Fibroblast of skin of back (primary cell): ENCODE results near the gene PYGO1.

Experiments
- DNase-seq: peaks from one replicate; pipeline ENCODE4 v3.0.0-alpha.2; 2013

The PYGO1 gene

GRCh38 chr15:55564347-55565145 lies 23.6 kb downstream of the PYGO1 start:
- DNase-seq, result no peak

GRCh38 chr15:55562601-55563000 lies 25.5 kb downstream of the PYGO1 start:
- DNase-seq, result no peak

GRCh38 chr15:55555089-55555488 lies 33.1 kb downstream of the PYGO1 start:
- DNase-seq, result no peak

GRCh38 chr15:55552926-55553325 lies 35.2 kb downstream of the PYGO1 start:
- DNase-seq, result peak; percentile 53

GRCh38 chr15:55552451-55552850 lies 35.7 kb downstream of the PYGO1 start:
- no peak for DNase-seq

- DNase-seq, result no peak
Measured at GRCh38 chr15:55549305-55549704, 38.8 kb downstream of the PYGO1 start.

GRCh38 chr15:55546718-55547117 lies 41.4 kb downstream of the PYGO1 start:
- peak; percentile 51 for DNase-seq

GRCh38 chr15:55535436-55535835 lies 52.7 kb downstream of the PYGO1 start:
- DNase-seq, result no peak

GRCh38 chr15:55532944-55533343 lies 55.2 kb downstream of the PYGO1 start:
- no peak for DNase-seq

GRCh38 chr15:55530861-55531313 lies 57.3 kb downstream of the PYGO1 start:
- DNase-seq, result no peak

- no peak for DNase-seq
Measured at GRCh38 chr15:55528812-55529211, 59.3 kb downstream of the PYGO1 start.

GRCh38 chr15:55527150-55527549 lies 61.0 kb downstream of the PYGO1 start:
- no peak for DNase-seq

- DNase-seq, result peak; percentile 50
Measured at GRCh38 chr15:55526559-55527036, 61.5 kb downstream of the PYGO1 start.

GRCh38 chr15:55522742-55523450 lies 65.2 kb downstream of the PYGO1 start:
- DNase-seq, result no peak

GRCh38 chr15:55518641-55519040 lies 69.5 kb downstream of the PYGO1 start:
- no peak for DNase-seq

GRCh38 chr15:55518009-55518408 lies 70.1 kb downstream of the PYGO1 start:
- DNase-seq, result no peak

GRCh38 chr15:55515991-55516776 lies 72.0 kb downstream of the PYGO1 start:
- DNase-seq, result no peak

- no peak for DNase-seq
Measured at GRCh38 chr15:55515491-55515890, 72.7 kb downstream of the PYGO1 start.

- DNase-seq, result no peak
Measured at GRCh38 chr15:55514414-55514850, 73.7 kb downstream of the PYGO1 start.

GRCh38 chr15:55513621-55514413 lies 74.3 kb downstream of the PYGO1 start:
- DNase-seq, result peak; percentile 29

- no peak for DNase-seq
Measured at GRCh38 chr15:55513152-55513551, 75.0 kb downstream of the PYGO1 start.

- no peak for DNase-seq
Measured at GRCh38 chr15:55507567-55507966, 80.6 kb downstream of the PYGO1 start.
